GM23338 (cell line): ENCODE results near the gene POLA1.

ENCODE experiments used
- CTCF ChIP-seq, 2 experiments: fragments of 200-600 bp in 1 of 2; sonication (generic) in 1 of 2; conservative IDR thresholded peaks; 2 replicates each; pipeline versions ENCODE4 v1.5.1 to v1.6.1; 2016 to 2017; ENCODE audit warnings: antibody characterized with exemption in 2 of 2, low read depth in 2 of 2, mild to moderate bottlenecking in 2 of 2, moderate library complexity in 1 of 2
- ETS1 ChIP-seq: IDR thresholded peaks from 2 replicates; pipeline ENCODE4 v1.6.1; 2016; ENCODE audit warnings: antibody characterized with exemption
- EZH2 ChIP-seq: fragments of 200-600 bp; sonication (generic); IDR thresholded peaks from one replicate; pipeline ENCODE4 v1.8.0; 2017; ENCODE audit warnings: antibody characterized with exemption, mild to moderate bottlenecking, low read depth; ENCODE audit not compliant: unreplicated experiment
- REST ChIP-seq: IDR thresholded peaks from one replicate; pipeline ENCODE4 v1.6.1; 2018; ENCODE audit warnings: antibody characterized with exemption; ENCODE audit not compliant: unreplicated experiment

- TF ChIP-seq CTCF (conservative IDR thresholded peaks at IDR 0.05; ENCODE audit: low read depth in 2 of 2) (no peak), EZH2 (no peak), ETS1 (no peak), REST (no peak)
These were observed 331.9 kb downstream of the POLA1 start for GRCh38 chrX:25025615-25026014.
